Left renal cortex interstitium (tissue), 4 donors: ENCODE results near the gene ATP2B3. TPM values are rescaled to one million over a fixed set of nuclear protein-coding genes. Genes with fewer than 3 reads are reported as not detected.

Experiments used
- DNase-seq, 4 donors: peaks; one replicate each; pipeline ENCODE4 v3.0.0-alpha.2; 2013; ENCODE audit warnings: low read depth in 4 of 4, low spot score in 2 of 4, missing footprints in 1 of 4
- polyA plus RNA-seq, 4 donors: library from polyadenylated mRNA; unstranded; fragments of 120-200 nt; gene quantifications; one replicate each; pipeline ENCODE4 v1.2.1, GENCODE V29; 2013; ENCODE audit not compliant: insufficient read length in 4 of 4

The ATP2B3 gene
- polyA plus RNA-seq, result under 1 TPM; 0.17 to 0.35 (median 0.33) TPM

DNA sequence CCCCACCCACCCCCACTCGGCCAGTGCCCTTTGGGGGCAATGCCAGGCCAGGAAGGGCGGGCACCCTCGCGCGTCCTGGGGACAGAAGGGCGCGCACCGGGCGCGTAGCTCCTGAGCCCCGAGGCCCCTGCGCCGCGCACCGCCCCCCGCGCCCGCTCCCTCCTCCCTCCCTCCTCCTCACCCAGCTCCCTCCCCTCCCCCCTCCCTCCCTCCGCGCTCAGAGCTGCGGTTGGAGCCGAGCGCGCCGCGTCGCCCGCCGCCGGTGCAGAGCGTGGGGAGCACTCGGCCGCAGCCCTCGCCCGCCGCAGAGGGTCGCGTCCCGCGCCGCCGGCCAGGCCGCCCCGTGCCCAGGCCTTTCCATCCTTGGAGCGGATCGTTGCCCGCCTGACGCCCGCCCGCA lies at the start of gene ATP2B3:
ATP2B3 (plus strand) TSS at position 220 of the 400 bp plus-strand sequence. CDS start 18,606 bp downstream, outside the sequence.
- DNase-seq, result no peak

DNA sequence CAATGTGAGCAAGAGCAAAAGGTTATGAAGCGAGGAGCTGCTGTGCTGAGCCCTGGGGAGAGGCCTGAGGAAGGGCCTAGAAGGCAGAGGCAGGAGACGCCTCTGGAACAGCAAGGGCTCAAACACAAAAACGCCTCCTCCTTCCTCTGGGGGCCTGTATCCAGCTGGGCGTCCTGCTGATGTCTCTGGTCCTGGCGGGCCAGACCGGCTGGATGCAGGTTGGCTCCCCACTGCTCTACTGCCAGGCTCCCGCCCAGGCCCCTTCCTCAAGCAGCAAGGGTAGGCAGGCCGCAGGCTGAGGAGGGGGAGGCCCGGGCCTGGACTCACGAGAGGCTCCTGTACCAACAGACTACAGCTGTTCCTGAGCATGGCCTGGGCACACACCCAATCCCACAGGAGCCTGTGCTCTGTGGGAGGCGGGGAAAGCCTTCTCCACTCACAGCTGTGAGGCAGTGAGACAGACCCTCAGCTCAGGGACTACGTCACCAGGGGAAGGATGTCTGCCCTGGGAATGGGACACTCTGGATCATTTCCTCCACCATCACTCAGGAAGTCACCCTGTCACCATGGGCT lies 49.3 kb upstream of the ATP2B3 start:
- DNase-seq, result no peak

DNA sequence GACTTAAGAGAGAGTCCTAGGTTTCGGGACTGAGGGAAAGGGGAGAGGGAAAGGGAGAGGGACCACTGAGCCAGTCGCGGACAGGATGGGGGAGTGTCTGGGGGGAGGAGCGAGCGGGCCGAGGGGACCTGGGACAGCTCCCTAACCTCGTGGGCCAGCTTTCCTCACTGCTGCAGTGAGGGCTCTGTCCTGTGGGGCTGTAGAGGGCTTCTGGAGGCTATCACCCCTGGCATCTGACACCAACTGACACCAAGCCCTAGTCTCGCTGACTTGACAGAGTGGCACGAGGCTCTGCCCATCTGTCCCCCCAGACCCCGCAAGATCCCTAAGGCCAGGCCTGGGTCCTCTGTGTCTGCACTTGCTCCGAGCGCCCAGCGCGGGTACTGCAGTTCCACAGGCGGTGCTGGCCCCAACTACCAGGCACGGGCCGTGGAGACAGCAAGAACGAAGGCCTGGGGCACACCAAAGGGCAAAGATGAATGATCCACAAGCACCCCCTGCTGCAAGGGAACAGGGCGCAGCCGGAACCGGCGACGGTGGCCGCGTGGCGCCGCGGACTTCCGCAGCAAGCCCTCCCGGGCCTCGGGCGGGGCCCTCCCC lies 47.5 kb upstream of the ATP2B3 start:
- DNase-seq, result no peak

- DNase-seq, result peak in 2 of 4 donors; percentile 59 to 67
These were observed 46.8 kb upstream of the ATP2B3 start, which contains the start of gene HAUS7 for GRCh38 chrX:153470411-153471363. Gene HAUS7 (minus strand): TSS chrX:153470576. CDS start chrX:153470557, 19 bp downstream.

GRCh38 chrX:153471663-153472280 lies 45.7 kb upstream of the ATP2B3 start:
- DNase-seq, result no peak

- DNase-seq, result no peak
These were observed 44.3 kb upstream of the ATP2B3 start for GRCh38 chrX:153473126-153473525.

- DNase-seq, result no peak
These were observed 43.2 kb upstream of the ATP2B3 start for GRCh38 chrX:153474266-153474665.

- DNase-seq, result no peak
These were observed 42.7 kb upstream of the ATP2B3 start for GRCh38 chrX:153474718-153475117.

DNA sequence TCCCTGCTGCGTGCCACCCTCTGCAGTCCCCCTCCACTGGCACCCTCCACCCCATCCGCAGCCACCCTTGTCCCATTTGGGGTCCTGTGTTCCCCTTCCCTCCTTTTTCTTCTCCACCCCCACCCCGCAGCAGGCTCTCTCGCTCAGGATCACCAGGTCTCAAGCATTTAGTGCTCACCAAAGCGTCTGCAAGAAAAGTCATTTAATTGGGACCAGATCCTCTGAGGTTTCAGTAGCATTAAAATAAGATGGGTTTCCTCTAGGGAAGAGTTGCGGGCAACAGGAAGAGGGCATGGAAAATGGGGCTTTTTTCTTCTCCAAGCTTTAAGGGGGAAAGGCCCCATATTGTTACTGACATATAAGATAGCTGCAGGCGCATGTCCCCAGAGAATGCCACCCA lies 42.2 kb upstream of the ATP2B3 start:
- no peak for DNase-seq

DNA sequence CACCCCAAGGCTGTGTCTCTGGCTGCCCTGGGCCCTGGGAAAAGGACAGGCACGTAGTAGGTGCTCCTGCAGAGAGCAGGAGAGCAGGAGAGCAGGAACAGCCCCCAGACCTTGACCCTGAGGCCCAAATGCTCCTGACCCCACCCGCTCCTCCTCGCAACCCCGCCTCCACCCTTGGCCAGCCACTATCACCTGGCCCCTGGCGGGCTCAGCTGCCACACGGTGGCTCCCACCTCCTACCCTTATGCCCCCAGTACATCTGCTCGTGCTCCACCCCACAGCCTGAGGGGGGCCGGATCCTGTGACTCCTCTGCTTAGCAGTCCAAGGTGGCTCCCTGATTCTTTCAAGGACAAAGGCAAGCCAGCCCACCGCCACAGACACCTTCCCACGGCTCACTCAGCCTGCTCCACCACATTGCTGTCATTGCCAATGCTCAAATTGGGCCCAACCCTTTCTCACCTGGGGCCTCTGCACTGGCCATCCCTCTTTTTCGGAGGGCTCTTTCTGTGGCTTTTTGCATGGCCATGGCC lies 41.6 kb upstream of the ATP2B3 start:
- no peak for DNase-seq

DNA sequence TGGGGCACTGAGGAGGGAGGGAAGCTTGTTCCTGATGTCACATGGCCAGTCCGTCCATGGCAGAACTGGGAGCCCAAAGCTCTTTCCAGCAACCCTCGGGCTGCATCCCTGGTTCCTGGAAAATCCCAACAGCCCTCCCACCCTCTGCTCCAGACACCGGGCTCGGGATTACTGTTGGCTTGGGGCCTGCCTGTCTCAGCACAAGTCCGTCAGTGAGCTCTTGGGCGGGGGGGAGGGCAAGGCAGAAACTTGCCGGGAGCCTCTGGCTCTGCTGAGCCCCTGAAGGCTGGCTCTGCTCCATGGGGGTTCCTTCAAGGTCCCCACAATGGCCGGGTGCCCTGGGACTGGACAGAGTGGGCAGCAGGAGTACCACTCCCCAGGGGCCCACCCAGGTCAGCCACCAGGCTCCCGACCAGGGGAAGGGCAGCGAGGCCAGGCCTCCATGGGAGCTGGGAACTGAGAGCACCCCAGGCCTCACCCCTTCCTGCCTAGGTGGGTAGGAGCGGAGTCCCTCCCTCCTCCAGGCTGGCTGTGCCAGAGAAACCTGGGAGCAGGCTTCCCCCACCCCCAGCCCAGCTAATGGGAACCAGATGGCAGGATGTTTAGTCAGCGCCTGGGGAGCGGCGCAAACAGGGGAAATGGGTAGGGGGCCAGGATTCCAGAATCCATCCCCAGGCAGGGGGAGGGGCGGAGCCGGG lies 40.6 kb upstream of the ATP2B3 start:
- no peak for DNase-seq

DNA sequence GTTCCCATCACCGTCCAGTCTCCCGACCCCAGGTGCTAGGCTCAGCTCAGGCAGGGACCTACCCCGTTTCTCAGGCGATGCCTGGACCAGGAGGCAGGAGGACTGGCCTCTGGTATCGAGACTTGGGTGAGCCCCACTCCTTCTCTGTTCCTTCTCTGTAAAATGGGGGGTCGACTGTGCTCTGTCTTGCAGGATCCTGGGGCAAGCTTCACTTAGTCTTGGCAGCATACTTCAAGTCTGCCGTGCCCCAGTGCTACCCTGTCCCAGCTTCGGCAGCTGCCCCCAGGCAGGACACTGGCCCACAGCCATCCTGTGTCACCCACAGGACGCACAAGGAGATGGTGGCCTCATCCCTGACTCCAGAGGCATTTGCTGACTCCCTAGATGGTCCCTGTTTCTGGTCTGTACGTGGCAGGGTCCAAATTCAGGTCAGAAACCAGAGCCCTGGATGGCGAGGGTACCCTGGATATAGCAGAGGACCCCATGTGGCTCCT lies 40.0 kb upstream of the ATP2B3 start:
- DNase-seq, result no peak

DNA sequence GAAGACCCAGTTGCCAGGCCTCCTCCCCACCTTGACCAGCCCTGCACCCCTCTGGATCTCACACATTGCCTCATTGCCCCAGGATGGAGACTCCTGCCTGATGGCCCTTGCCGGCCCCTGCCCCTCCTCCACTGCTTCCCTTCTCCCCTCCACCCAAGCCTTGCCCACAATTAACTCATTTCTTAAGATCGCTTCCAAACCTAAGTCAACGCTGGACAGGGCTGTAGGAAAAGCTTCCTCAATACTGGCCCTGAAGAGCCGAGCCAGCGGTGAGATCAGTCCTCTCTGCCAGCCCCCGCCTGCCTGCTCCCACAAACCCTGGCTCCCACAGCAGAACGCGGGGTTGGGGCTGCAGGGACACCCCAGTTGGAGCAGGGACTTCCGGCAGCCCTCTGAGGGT lies 39.5 kb upstream of the ATP2B3 start:
- DNase-seq, result no peak

DNA sequence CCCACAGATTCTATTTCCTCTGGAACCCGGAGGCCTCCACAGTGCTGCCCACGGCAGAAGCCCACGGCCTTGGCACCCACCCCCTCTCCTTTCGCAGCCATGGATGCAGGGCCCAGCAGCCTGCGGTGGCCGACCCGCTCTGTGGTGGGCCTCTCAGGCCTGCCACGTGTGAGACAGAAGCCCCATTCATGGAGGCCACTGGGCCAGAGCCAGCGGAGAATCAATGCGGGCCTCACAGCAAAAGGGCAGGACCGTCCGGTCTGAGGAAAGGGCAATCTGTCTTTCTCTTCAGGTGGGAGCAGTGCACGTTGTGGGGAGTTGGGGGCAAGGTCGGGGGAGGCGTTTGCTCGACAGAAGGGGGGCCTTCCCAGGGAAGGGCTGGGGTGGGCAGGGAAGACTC lies 38.7 kb upstream of the ATP2B3 start:
- no peak for DNase-seq

GRCh38 chrX:153481043-153481442 lies 36.4 kb upstream of the ATP2B3 start:
- no peak for DNase-seq

DNA sequence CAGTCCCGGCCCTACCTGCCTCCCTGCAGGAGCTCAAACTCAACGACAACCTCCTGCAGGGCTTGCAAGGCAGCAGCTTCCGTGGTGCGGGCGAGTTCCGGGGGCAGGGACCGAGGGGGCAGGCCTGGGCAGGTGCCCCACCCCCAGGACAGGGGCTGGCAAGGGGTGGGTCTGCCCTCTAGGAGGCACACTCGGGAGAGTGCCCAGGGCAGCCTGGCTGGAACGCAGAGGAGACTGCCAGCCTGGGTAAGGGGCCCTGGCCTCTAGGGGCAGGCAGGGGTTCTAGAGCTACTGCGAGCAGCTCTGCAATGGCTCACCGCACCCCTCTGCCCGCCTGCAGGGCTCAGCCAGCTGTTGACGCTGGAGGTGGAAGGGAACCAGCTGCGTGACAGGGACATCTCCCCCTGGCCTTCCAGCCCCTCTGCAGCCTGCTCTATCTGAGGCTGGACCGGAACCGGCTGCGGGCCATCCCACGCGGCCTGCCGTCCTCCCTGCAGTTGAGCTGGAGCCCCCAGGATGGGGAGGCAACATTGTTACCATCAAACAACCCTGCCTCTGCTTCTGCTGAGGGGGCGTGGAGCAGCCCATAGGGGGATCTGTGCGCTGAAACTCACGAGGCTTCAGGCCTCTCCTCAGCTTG lies 34.9 kb upstream of the ATP2B3 start:
- DNase-seq, result no peak

GRCh38 chrX:153485396-153486080 lies 31.9 kb upstream of the ATP2B3 start:
- DNase-seq, result no peak

- no peak for DNase-seq
These were observed 31.3 kb upstream of the ATP2B3 start for GRCh38 chrX:153486171-153486570.

GRCh38 chrX:153487590-153488071 lies 29.8 kb upstream of the ATP2B3 start:
- no peak for DNase-seq
